Common myeloid progenitor, CD34-positive (primary cell): ENCODE measurements around the gene MAD2L2.

Source experiments
- CTCF ChIA-PET: fragments of 350-600 bp; sonication (Branson Sonifier 250); formaldehyde crosslinking; loops from one replicate; lab custom pipeline; 2021; ENCODE audit warnings: antibody characterized with exemption; lab: Charles Lee
- POLR2A ChIA-PET: fragments of 350-600 bp; sonication (Branson Sonifier 250); formaldehyde crosslinking; loops from one replicate; lab custom pipeline; 2021; ENCODE audit warnings: antibody characterized with exemption; lab: Charles Lee
- DNase-seq, 3 donors: peaks; one replicate each; pipeline versions ENCODE4 v3.0.0 to v3.0.0-alpha.2; 2013
- H3K27ac ChIP-seq, 2 experiments: 1 replicate in 1 of 2; 2 replicates in 1 of 2; pipeline ENCODE4 v1.7.0; 2013; ENCODE audit warnings: inconsistent platforms in 2 of 2, low read length in 2 of 2, mild to moderate bottlenecking in 2 of 2, low read depth in 1 of 2, moderate library complexity in 1 of 2; ENCODE audit not compliant: severe bottlenecking in 2 of 2, insufficient read depth in 1 of 2, poor library complexity in 1 of 2
- H3K27me3 ChIP-seq, 5 experiments: replicated peaks in 2 of 5; 1 replicate in 3 of 5; 2 replicates in 2 of 5; pipeline versions ENCODE4 v1.6.1 to v1.7.0; 2013; ENCODE audit warnings: low read length in 4 of 5, mild to moderate bottlenecking in 2 of 5, moderate library complexity in 2 of 5, inconsistent platforms in 1 of 5; ENCODE audit not compliant: insufficient read depth in 5 of 5, control insufficient read depth in 4 of 5
- H3K36me3 ChIP-seq, 4 experiments: 1 replicate in 2 of 4; 2 replicates in 2 of 4; pipeline versions ENCODE4 v1.6.1 to v1.7.0; 2013; ENCODE audit warnings: low read length in 3 of 4, control low read depth in 1 of 4, mild to moderate bottlenecking in 1 of 4; ENCODE audit not compliant: control insufficient read depth in 4 of 4, insufficient read depth in 4 of 4
- H3K4me1 ChIP-seq, 4 experiments: 1 replicate in 3 of 4; 2 replicates in 1 of 4; pipeline versions ENCODE4 v1.6.1 to v1.7.1; 2013; ENCODE audit warnings: low read length in 3 of 4, mild to moderate bottlenecking in 3 of 4, control low read depth in 1 of 4, inconsistent platforms in 1 of 4, moderate library complexity in 1 of 4; ENCODE audit not compliant: control insufficient read depth in 4 of 4, insufficient read depth in 4 of 4; ENCODE audit errors: control extremely low read depth in 1 of 4
- H3K4me3 ChIP-seq, 7 experiments: 1 replicate in 4 of 7; 2 replicates in 3 of 7; pipeline versions ENCODE4 v1.5.1 to v1.7.0; 2013; ENCODE audit warnings: mild to moderate bottlenecking in 7 of 7, low read length in 6 of 7, moderate library complexity in 6 of 7, inconsistent platforms in 2 of 7, low read depth in 2 of 7, control low read depth in 1 of 7; ENCODE audit not compliant: insufficient read depth in 4 of 7, control insufficient read depth in 1 of 7; ENCODE audit errors: extremely low read depth in 1 of 7
- H3K9me3 ChIP-seq, 5 experiments: 1 replicate in 4 of 5; 2 replicates in 1 of 5; pipeline versions ENCODE4 v1.6.1 to v1.7.1; 2013; ENCODE audit warnings: low read length in 4 of 5, mild to moderate bottlenecking in 2 of 5, inconsistent platforms in 1 of 5, low read depth in 1 of 5, moderate library complexity in 1 of 5; ENCODE audit not compliant: control insufficient read depth in 4 of 5, insufficient read depth in 2 of 5; ENCODE audit errors: control extremely low read depth in 1 of 5
- WGBS: methylation state at CpG from one replicate; pipeline ENCODE4 v1.1.5; 2013; ENCODE audit not compliant: insufficient coverage; 5-methylcytosine and 5-hydroxymethylcytosine counted together

Gene MAD2L2

DNA sequence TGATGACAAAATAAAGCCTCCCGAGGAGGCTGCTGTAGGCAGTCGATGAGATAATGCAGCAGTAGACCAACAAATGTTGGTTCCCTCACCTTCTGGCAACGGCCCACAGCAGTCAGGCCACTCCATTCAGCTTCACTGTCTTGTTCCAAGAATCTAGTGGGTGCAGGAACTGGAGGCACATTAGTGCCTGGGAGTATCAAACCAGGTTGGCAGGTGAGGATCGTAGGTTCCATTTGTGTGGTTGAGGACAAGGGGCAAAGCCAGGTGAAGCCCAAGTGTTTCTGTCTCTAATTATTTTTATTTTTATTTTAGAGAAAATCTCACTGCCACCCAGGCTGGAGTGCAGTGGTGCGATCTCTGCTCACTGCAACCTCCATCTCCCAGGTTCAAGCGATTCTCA is 40.0 kb downstream of the MAD2L2 start:
- ChIA-PET CTCF (interaction anchor here (1.2 to 4.2 kb wide), 5 partner anchors 355 to 603 kb away, joined by 3 to 20 read pairs (median 4); no protein-coding TSS in a partner anchor), POLR2A (no interaction called here)
- no peaks in the 10 kb centered on the region for H3K36me3 ChIP-seq
- peaks cover 0 to 16% (median 4%) of the 10 kb centered on the region in 5 experiments for H3K27me3 ChIP-seq
- 60% methylated on average over 4 of the region's 6 CpGs for WGBS
- DNase-seq: no peak
- peaks cover 0 to 2% (median 0%) of the 10 kb centered on the region in 4 experiments for H3K4me1 ChIP-seq
- no peak overlapping the region for H3K4me3 ChIP-seq
- H3K27ac ChIP-seq: no peak overlapping the region
- H3K9me3 ChIP-seq: no peaks in the 10 kb centered on the region

DNA sequence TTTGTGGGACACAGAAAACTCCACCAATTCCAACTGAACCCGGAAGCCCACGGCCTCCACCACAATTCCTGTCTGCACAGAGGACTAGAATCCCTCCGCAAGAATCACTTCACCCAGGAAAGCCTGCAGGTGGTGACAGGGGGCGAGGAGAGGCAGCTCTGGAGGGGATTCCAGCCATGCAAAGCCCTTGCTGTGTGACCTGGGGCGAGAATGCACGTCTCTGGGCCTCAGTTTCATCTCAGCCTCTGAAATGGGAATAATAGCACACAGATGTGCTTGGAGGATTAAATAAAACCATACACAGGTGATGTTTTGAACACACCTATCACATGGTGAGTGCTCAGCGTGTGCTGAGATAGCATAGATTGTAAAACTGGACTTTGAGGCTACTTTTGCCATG is 40.8 kb downstream of the MAD2L2 start:
- H3K27ac ChIP-seq: no peak overlapping the region
- peaks cover 0 to 2% (median 0%) of the 10 kb centered on the region in 4 experiments for H3K4me1 ChIP-seq
- ChIA-PET POLR2A (no interaction called here), CTCF (interaction anchor here (4.2 kb wide), 1 partner anchor 399 kb away, joined by 20 read pairs; no protein-coding TSS in a partner anchor)
- peaks cover 0 to 16% (median 4%) of the 10 kb centered on the region in 5 experiments for H3K27me3 ChIP-seq
- no peaks in the 10 kb centered on the region for H3K9me3 ChIP-seq
- 72% methylated on average over 5 of the region's 7 CpGs for WGBS
- DNase-seq: no peak
- no peak overlapping the region for H3K4me3 ChIP-seq
- no peaks in the 10 kb centered on the region for H3K36me3 ChIP-seq

DNA sequence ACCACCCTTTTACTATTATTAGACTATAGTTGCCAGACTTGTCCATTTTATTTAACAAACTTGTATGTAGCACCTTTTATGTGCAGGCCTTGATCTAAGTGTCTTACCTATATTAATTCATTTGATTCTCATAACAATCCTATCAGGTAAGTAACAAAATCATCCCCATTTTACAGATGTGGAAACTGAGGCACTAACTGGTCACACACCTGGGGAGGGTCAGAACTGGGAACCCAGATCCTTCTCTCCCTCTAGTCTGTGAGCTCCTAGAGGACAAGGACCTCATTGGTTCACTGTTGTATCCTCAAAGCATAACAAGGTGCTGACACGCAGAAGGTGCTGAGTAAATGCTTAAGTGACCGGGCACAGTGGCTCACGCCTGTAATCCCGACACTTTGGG is 41.6 kb downstream of the MAD2L2 start:
- no peak for DNase-seq
- POLR2A ChIA-PET: no interaction called here
- Histone ChIP-seq H3K27me3 (peaks cover 0 to 16% (median 4%) of the 10 kb centered on the region in 5 experiments), H3K27ac (no peak overlapping the region), H3K4me3 (no peak overlapping the region), H3K36me3 (no peaks in the 10 kb centered on the region), H3K4me1 (peaks cover 0 to 2% (median 0%) of the 10 kb centered on the region in 4 experiments), H3K9me3 (no peaks in the 10 kb centered on the region)
- CTCF ChIA-PET: no interaction called here
- 100% methylated on average over 1 of the region's 4 CpGs for WGBS

DNA sequence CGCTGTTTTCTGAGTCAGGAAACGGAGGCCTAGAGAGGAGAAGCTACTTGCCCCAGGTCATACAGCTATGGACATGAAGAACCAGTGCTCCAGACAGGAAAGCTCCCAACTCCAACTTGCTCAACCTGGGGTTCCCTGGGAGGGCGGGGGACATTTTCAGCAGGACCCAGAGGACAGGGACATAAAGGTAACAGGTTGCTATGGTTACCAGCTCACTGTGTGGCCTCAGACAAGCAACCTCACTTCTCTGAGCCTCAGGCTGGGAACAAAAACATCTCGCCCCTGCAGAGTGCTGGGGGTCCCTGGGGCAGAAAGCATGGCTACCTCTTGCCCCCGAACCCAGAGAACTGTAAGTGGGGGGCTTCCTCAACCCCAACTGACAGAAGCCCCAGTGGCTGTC is 42.8 kb downstream of the MAD2L2 start:
- no peaks in the 10 kb centered on the region for H3K9me3 ChIP-seq
- no peak for DNase-seq
- ChIA-PET POLR2A (no interaction called here), CTCF (interaction anchor here (1.2 to 2.0 kb wide), 3 partner anchors 13 to 600 kb away, joined by 4 to 6 read pairs (median 5); no protein-coding TSS in a partner anchor)
- H3K27ac ChIP-seq: no peak overlapping the region
- H3K27me3 ChIP-seq: peaks cover 0 to 16% (median 2%) of the 10 kb centered on the region in 5 experiments
- H3K4me3 ChIP-seq: no peak overlapping the region
- H3K4me1 ChIP-seq: peaks cover 0 to 2% (median 0%) of the 10 kb centered on the region in 4 experiments
- WGBS: 53% methylated on average over 4 of the region's 5 CpGs
- no peaks in the 10 kb centered on the region for H3K36me3 ChIP-seq

DNA sequence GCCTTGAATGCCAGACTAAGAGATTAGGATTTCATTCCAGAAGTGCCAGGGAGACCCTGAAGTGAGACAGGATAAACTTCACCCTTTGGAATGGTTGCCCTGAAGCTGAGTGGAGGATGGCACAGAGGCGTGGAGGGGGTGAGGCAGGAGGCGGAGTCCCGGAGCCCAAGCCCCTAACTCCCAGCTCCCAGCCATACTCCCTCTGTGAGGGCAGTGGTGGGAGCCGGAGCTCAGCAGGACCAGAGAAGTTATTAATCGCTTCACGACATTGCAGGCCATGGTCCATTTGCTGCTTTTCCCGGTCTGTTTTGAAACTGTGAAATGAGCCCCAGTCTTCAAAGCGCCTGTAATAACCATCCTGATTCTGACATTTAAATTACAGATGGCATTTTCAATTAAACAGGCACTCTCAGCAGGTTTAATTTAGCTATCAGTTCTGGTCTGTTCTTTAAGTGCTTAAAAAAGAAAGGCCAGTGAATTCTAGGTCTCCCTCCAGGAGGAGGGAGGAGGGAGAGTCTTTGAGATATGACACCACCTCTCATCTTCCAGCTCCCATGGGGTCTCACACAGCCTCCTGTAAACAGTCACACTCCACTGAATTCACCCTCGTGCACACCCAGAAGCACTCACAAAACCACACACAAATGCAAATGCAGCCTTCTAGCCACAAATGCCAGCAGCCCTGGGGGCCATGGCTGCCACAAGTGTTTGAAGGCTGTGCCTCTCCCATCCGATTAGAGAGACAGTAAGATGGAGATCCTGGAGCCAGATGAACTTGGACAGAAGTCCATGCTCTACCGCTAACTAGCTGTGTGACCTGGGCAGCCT is 46.4 kb downstream of the MAD2L2 start:
- ChIA-PET CTCF (no interaction called here), POLR2A (no interaction called here)
- Histone ChIP-seq H3K9me3 (no peaks in the 10 kb centered on the region), H3K27me3 (peaks cover 0 to 21% (median 5%) of the 10 kb centered on the region in 5 experiments), H3K4me3 (no peak overlapping the region), H3K4me1 (no peaks in the 10 kb centered on the region), H3K27ac (no peak overlapping the region), H3K36me3 (no peaks in the 10 kb centered on the region)
- no peak for DNase-seq
- 83% methylated on average over 10 of the region's 11 CpGs for WGBS

DNA sequence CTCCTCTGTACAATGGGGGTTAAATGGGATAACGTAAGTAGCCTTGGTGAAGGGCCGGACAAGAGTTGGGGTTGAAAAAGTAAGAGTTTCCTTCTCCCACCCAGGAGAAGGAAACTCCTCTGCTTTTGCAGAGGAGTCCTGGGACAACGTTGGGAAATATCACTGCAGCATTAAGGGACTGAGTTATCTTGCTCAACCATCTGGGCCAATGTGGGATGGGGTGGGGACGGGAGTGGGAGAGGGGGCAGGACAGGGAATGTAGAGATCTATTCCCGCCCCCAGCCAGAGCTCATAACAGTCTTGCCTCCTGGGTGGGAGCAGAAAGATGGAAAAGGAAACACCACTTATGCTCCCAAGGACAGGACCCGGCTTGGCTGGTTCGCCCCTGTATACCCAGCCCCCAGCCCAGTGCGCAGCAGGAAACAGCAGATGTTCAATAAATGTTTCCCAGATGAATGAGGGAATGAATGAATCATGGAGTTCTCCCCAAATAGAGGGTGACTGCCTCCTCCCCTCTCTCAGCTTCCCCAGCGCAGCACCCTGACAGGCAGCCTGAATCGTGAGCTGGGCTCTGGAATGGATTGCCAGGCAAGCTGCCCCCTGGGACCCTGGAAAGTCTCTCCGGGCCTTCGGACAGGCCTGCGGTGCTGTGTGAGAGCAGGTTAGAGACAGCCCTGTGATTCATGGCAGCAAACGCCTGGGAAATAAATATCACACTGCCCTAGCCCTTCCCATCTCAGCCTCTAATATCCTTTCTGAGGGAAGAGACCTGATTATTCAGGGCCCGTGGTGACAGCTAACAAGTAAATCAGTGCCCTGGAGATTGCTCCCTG is 51.5 kb downstream of the MAD2L2 start:
- no peak for DNase-seq
- POLR2A ChIA-PET: no interaction called here
- no peak overlapping the region for H3K27ac ChIP-seq
- 55% methylated on average over 11 of the region's 15 CpGs for WGBS
- H3K27me3 ChIP-seq: peaks cover 0 to 35% (median 5%) of the 10 kb centered on the region in 5 experiments
- H3K4me1 ChIP-seq: no peaks in the 10 kb centered on the region
- CTCF ChIA-PET: no interaction called here
- no peaks in the 10 kb centered on the region for H3K36me3 ChIP-seq
- H3K9me3 ChIP-seq: no peaks in the 10 kb centered on the region
- H3K4me3 ChIP-seq: no peak overlapping the region
